Panc1 (cell line): ENCODE measurements around the gene DELE1. TPM values are rescaled to one million over a fixed set of nuclear protein-coding genes. Genes with fewer than 3 reads are reported as not detected.
A peak's percentile ranks its signal among the peaks of the same experiment; 100 is the strongest.

ENCODE experiments used
- ATAC-seq: fragments of 200-7000 bp; cut with Tn5 transposase; 2 replicates; pipeline ENCODE4 v1.9.1; 2020; ENCODE audit warnings: mild to moderate bottlenecking, moderate library complexity
- BruUV-seq: library from RNA; stranded (reverse); fragments of 400-500 nt; replicated peaks from 2 replicates; lab custom pipeline; 2021; lab: Mats Ljungman, UMichigan
- CTCF ChIA-PET: fragments of 300-600 bp; sonication (Branson Sonifier 250); formaldehyde crosslinking; loops from one replicate; lab custom pipeline; 2022; ENCODE audit warnings: antibody characterized with exemption; lab: Charles Lee
- POLR2A ChIA-PET: fragments of 300-600 bp; sonication (Branson Sonifier 250); formaldehyde crosslinking; loops from one replicate; lab custom pipeline; 2022; ENCODE audit warnings: antibody characterized with exemption; lab: Charles Lee
- DNase-seq: peaks from one replicate; pipeline ENCODE4 v3.0.0-alpha.2; 2010; ENCODE audit warnings: low read depth, low spot score
- H3K27ac ChIP-seq: 2 replicates; pipeline ENCODE4 v1.5.1; 2011; ENCODE audit warnings: mild to moderate bottlenecking, low read length, inconsistent platforms
- H3K27me3 ChIP-seq: fragments of 200-500 bp; sonication (Bioruptor generic); 2 replicates; pipeline ENCODE4 v1.6.0; 2014; ENCODE audit warnings: low read length, inconsistent platforms; ENCODE audit not compliant: control insufficient read depth, insufficient read depth
- H3K36me3 ChIP-seq: fragments of 200-500 bp; sonication (Bioruptor generic); 2 replicates; pipeline ENCODE4 v1.5.1; 2014; ENCODE audit warnings: inconsistent platforms, mild to moderate bottlenecking, low read length, moderate library complexity; ENCODE audit not compliant: control insufficient read depth, insufficient read depth
- H3K4me1 ChIP-seq: 2 replicates; pipeline ENCODE4 v1.5.1; 2011; ENCODE audit warnings: inconsistent platforms, mild to moderate bottlenecking, low read length, moderate library complexity; ENCODE audit not compliant: control insufficient read depth, insufficient read depth
- H3K4me3 ChIP-seq, 2 experiments: 2 replicates each; pipeline ENCODE4 v1.5.1; 2011 to 2012; ENCODE audit warnings: low read depth in 2 of 2, low read length in 2 of 2, mild to moderate bottlenecking in 2 of 2, inconsistent platforms in 1 of 2, moderate library complexity in 1 of 2
- H3K9me3 ChIP-seq: fragments of 200-500 bp; sonication (Bioruptor generic); 2 replicates; pipeline ENCODE4 v1.5.1; 2014; ENCODE audit warnings: low read depth, mild to moderate bottlenecking, inconsistent platforms, low read length, moderate library complexity; ENCODE audit not compliant: control insufficient read depth, insufficient read depth
- CTCF ChIP-seq: fragments of 450-650 bp; IDR thresholded peaks from 2 replicates; pipeline ENCODE4 v1.5.1; 2017; ENCODE audit warnings: mild to moderate bottlenecking
- POLR2AphosphoS5 ChIP-seq: IDR thresholded peaks from 2 replicates; pipeline ENCODE4 v1.6.1; 2012; ENCODE audit warnings: mild to moderate bottlenecking, low read depth, low read length, moderate library complexity
- SIN3A ChIP-seq: IDR thresholded peaks from 2 replicates; pipeline ENCODE4 v1.6.1; 2012; ENCODE audit warnings: low read depth, mild to moderate bottlenecking, low read length, moderate library complexity, borderline replicate concordance; ENCODE audit not compliant: insufficient read depth
- TCF7L2 ChIP-seq: IDR thresholded peaks from 2 replicates; pipeline ENCODE4 v1.6.1; 2011; ENCODE audit warnings: mild to moderate bottlenecking, low read depth, low read length, inconsistent platforms
- in situ Hi-C: cut with HindIII; loops from 2 replicates; pipeline ENCODE4 v1.10.0; 2016; ENCODE audit warnings: low sequenced_read_pairs, low pct_unique_long_range_greater_than_20kb
- intact Hi-C: fragments of 100-400 bp; cut with micrococcal nuclease; formaldehyde crosslinking; loops from one replicate; pipeline ENCODE4 v1.10.0; 2022; ENCODE audit not compliant: unreplicated experiment
- total RNA-seq: library from RNA; stranded (reverse); gene quantifications from one replicate; pipeline ENCODE4 v1.2.1, GENCODE V29; 2021; ENCODE audit not compliant: unreplicated experiment
- TF ChIP-seq, protein P1 (sequence below), 2 experiments: IDR thresholded peaks; 2 replicates each; pipeline ENCODE4 v1.6.1; 2011 to 2012; ENCODE audit warnings: low read depth in 2 of 2, control low read depth in 1 of 2, low read length in 1 of 2, mild to moderate bottlenecking in 1 of 2, moderate library complexity in 1 of 2; ENCODE audit not compliant: insufficient read depth in 1 of 2

Gene DELE1
- total RNA-seq, 1 experiment from 2014 or later: 78.4 TPM

DNA sequence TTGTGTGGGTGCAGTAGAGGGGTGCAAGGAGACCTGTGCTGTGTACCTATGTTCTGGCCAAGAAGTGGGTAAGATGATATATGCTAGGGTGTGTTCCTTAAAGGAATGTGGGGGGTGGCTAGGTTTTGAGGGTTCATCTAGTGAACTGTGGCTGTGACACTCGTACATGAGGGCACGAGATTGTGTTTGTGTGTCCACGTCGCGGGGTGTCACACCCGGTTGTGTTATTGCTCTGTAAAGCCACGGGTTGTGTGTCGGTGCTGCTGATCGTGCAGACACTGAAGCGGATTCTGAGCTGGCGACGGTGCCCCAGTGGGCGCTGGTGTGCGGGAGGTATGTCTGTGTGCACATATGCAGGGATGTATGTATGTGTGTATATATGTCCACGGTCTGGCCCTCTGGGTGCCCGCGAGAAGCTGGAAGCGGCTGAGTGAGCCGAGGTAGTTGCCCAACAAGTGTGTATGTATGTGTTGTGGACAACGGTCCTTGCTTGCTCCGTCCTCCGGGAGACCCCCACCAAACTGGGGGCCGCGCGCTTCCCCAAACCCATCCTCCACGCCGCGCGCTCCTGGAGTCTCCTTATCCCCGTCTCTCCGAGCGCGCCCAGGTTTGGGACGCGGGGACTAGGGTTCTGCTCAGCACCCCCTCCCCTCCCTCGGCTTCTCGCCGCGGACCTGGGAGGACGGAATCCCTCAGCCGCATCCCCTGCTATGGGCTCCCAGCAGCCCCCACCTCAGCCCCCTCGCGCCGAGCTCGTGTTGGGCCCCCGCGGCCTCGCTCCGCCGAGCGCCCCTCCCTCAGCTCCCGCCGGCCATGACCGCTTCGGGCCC, 46.1 kb upstream of the DELE1 start:
- BruUV-seq: no TSS peak
- ChIA-PET CTCF (interaction anchor here (0.6 to 2.3 kb wide), 5 partner anchors 52 to 205 kb away, joined by 3 to 19 read pairs (median 6); no protein-coding TSS in a partner anchor), POLR2A (interaction anchor here (0.8 kb wide), 1 partner anchor 175 kb away, joined by 3 read pairs; no protein-coding TSS in a partner anchor)
- intact Hi-C loops (loop anchor here (2.0 kb wide), 2 partner anchors 175 to 185 kb away; no protein-coding TSS in a partner anchor), in situ Hi-C loops (no loop called here)
- Histone ChIP-seq H3K27me3 (peaks cover 7% of the 10 kb centered on the region), H3K36me3 (no peaks in the 10 kb centered on the region; the same call in 1 of the 2 replicates), H3K27ac (no peak overlapping the region), H3K9me3 (no peaks in the 10 kb centered on the region), H3K4me1 (peaks cover 14% of the 10 kb centered on the region), H3K4me3 (peak overlapping the region; percentile 45 to 46)
- DNase-seq (no peak), ATAC-seq (peak; percentile 24)
- TF ChIP-seq TCF7L2 (no peak), SIN3A (no peak), POLR2AphosphoS5 (no peak), CTCF (no peak)
- TF ChIP-seq, protein P1, sequence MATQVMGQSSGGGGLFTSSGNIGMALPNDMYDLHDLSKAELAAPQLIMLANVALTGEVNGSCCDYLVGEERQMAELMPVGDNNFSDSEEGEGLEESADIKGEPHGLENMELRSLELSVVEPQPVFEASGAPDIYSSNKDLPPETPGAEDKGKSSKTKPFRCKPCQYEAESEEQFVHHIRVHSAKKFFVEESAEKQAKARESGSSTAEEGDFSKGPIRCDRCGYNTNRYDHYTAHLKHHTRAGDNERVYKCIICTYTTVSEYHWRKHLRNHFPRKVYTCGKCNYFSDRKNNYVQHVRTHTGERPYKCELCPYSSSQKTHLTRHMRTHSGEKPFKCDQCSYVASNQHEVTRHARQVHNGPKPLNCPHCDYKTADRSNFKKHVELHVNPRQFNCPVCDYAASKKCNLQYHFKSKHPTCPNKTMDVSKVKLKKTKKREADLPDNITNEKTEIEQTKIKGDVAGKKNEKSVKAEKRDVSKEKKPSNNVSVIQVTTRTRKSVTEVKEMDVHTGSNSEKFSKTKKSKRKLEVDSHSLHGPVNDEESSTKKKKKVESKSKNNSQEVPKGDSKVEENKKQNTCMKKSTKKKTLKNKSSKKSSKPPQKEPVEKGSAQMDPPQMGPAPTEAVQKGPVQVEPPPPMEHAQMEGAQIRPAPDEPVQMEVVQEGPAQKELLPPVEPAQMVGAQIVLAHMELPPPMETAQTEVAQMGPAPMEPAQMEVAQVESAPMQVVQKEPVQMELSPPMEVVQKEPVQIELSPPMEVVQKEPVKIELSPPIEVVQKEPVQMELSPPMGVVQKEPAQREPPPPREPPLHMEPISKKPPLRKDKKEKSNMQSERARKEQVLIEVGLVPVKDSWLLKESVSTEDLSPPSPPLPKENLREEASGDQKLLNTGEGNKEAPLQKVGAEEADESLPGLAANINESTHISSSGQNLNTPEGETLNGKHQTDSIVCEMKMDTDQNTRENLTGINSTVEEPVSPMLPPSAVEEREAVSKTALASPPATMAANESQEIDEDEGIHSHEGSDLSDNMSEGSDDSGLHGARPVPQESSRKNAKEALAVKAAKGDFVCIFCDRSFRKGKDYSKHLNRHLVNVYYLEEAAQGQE (IDR thresholded peaks at IDR 0.05; ENCODE audit: insufficient read depth in 1 of 2, low read depth in 2 of 2, low read length in 1 of 2): no peak

DNA sequence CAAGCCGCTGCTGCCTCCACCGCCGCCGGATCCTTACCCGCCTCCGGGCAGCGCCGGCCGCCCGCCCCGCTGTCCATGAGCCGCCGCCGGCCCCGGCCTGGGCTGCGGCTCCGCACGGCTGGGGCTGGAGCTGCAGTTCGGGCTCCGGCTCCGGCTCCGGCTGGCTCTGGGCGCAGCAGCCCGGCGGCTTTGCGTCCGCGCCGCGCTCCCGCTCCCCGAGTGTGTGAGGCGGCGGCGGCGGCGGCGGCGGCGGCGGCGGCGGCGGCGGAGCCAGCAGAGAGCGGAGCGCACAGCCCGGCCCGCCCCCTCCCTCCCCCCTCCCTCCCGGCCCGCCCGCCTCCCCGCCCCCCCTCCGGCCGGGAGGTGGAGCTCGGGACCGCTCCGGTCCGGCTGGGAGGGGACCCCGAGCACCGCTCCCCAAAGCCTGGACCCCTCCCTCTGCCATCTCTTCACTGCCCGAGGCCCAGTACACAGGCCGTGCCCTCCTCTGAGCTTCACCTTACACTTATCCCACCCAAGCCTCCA, 45.4 kb upstream of the DELE1 start, which contains the start of gene PCDH1:
Gene PCDH1, minus strand, starts transcription at position 225 of the 525 bp plus-strand sequence. Its CDS starts 148 bp downstream, at position 77.
- intact Hi-C loops: loop anchor here (2.0 kb wide), 2 partner anchors 175 to 185 kb away; no protein-coding TSS in a partner anchor
- ChIA-PET POLR2A (interaction anchor here (0.8 kb wide), 1 partner anchor 175 kb away, joined by 3 read pairs; no protein-coding TSS in a partner anchor), CTCF (interaction anchor here (0.5 to 2.3 kb wide), 10 partner anchors 52 to 206 kb away, joined by 3 to 19 read pairs (median 6); no protein-coding TSS in a partner anchor)
- H3K36me3 ChIP-seq: no peaks in the 10 kb centered on the region; the same call in 1 of the 2 replicates
- peaks cover 14% of the 10 kb centered on the region for H3K4me1 ChIP-seq
- peaks cover 7% of the 10 kb centered on the region for H3K27me3 ChIP-seq
- no peak within 1 kb of the TSS for H3K27ac ChIP-seq
- H3K9me3 ChIP-seq: no peaks in the 10 kb centered on the region
- no TSS peak for BruUV-seq
- DNase-seq (no peak), ATAC-seq (peak; percentile 67)
- H3K4me3 ChIP-seq: peak within 1 kb of the TSS; percentile 45 to 75
- TF ChIP-seq SIN3A (no peak), CTCF (no peak), TCF7L2 (no peak), POLR2AphosphoS5 (no peak)
- TF ChIP-seq, protein P1 (IDR thresholded peaks at IDR 0.05; ENCODE audit: insufficient read depth in 1 of 2, low read depth in 2 of 2, low read length in 1 of 2): no peak
- in situ Hi-C loops: no loop called here
